Measurements from ENCODE around the gene AMER2. TPM values are rescaled to one million over a fixed set of nuclear protein-coding genes. Genes with fewer than 3 reads are reported as not detected.

Gene AMER2
- total RNA-seq, 1 donor from 2014 or later: 4.1 TPM

- Mint-ChIP-seq H3K9me3 (no peaks in the 10 kb centered on the region), H3K27me3 (ENCODE audit: low read depth) (no peaks in the 10 kb centered on the region), H3K36me3 (ENCODE audit: low read depth) (no peaks in the 10 kb centered on the region), H3K27ac (ENCODE audit: unreplicated experiment) (no peak overlapping the region), H3K4me3 (no peak overlapping the region), H3K4me1 (peaks cover 4% of the 10 kb centered on the region)
- no peak for DNase-seq (ENCODE audit: low read depth, low spot score)
- TF ChIP-seq CTCF (conservative IDR thresholded peaks at IDR 0.05): no peak
Measured at GRCh38 chr13:25112695-25113255, 59.3 kb downstream of the AMER2 start.

Other genes with a start within 250 kb of the AMER2 start
- 0.14 TPM in 2 replicates for gene PABPC3, start 76.2 kb downstream of the AMER2 start, total RNA-seq
- gene MTMR6, start 115.2 kb upstream of the AMER2 start, total RNA-seq: 14.5 and 14.8 TPM in 2 replicates
- 81.7 and 81.9 TPM in 2 replicates for gene NUP58, start 129.3 kb upstream of the AMER2 start, total RNA-seq
- 3.4 and 3.7 TPM in 2 replicates for gene ATP8A2, start 199.7 kb upstream of the AMER2 start, total RNA-seq